HEK293T (cell line): Measurements from ENCODE around the gene STIL.
"Not testable (repeated sequence)": the region's sequence is repeated elsewhere in the genome, so short reads cannot be mapped to it uniquely, and the experiment has no call there.

Experiments
- CTCF ChIA-PET: fragments of 350-600 bp; formaldehyde crosslinking; extraction: SDS; loops from one replicate; lab custom pipeline; 2021; ENCODE audit warnings: antibody characterized with exemption, inconsistent platforms; lab: Yijun Ruan, JAX
- POLR2A ChIA-PET: fragments of 350-600 bp; formaldehyde crosslinking; extraction: SDS; loops from one replicate; lab custom pipeline; 2020; ENCODE audit warnings: antibody characterized with exemption, inconsistent platforms; lab: Yijun Ruan, JAX
- DNase-seq: peaks from one replicate; pipeline ENCODE4 v3.0.0; 2012; ENCODE audit warnings: mixed read lengths; ENCODE audit errors: extremely low spot score
- ARNT ChIP-seq: fragments of 450-650 bp; IDR thresholded peaks from 2 replicates; pipeline ENCODE4 v1.6.1; 2017; ENCODE audit warnings: mild to moderate bottlenecking
- BHLHE40 ChIP-seq: fragments of 450-650 bp; IDR thresholded peaks from 2 replicates; pipeline ENCODE4 v1.6.1; 2016; ENCODE audit warnings: mild to moderate bottlenecking, moderate library complexity, borderline replicate concordance
- CTBP1 ChIP-seq: fragments of 450-650 bp; IDR thresholded peaks from 2 replicates; pipeline ENCODE4 v1.6.1; 2016; ENCODE audit warnings: borderline replicate concordance
- ELF4 ChIP-seq: fragments of 450-650 bp; IDR thresholded peaks from 2 replicates; pipeline ENCODE4 v1.6.1; 2017; ENCODE audit warnings: antibody characterized with exemption
- FOXA1 ChIP-seq: fragments of 450-650 bp; IDR thresholded peaks from 2 replicates; pipeline ENCODE4 v1.6.1; 2016; ENCODE audit warnings: mild to moderate bottlenecking
- FOXK2 ChIP-seq: fragments of 450-650 bp; IDR thresholded peaks from 2 replicates; pipeline ENCODE4 v1.6.1; 2016; ENCODE audit warnings: mild to moderate bottlenecking
- FOXM1 ChIP-seq: fragments of 450-650 bp; IDR thresholded peaks from 2 replicates; pipeline ENCODE4 v1.6.1; 2017; ENCODE audit warnings: mild to moderate bottlenecking, borderline replicate concordance
- HDGF ChIP-seq: fragments of 450-650 bp; IDR thresholded peaks from 2 replicates; pipeline ENCODE4 v1.6.1; 2017; ENCODE audit warnings: antibody characterized with exemption, borderline replicate concordance
- L3MBTL2 ChIP-seq: fragments of 450-650 bp; conservative IDR thresholded peaks from 2 replicates; pipeline ENCODE4 v1.6.1; 2016; ENCODE audit warnings: mild to moderate bottlenecking
- LEF1 ChIP-seq: fragments of 450-650 bp; IDR thresholded peaks from 2 replicates; pipeline ENCODE4 v1.6.1; 2017; ENCODE audit warnings: mild to moderate bottlenecking, borderline replicate concordance
- NFRKB ChIP-seq: fragments of 450-650 bp; IDR thresholded peaks from 2 replicates; pipeline ENCODE4 v1.6.1; 2016; ENCODE audit warnings: mild to moderate bottlenecking, moderate library complexity
- SP1 ChIP-seq: fragments of 450-650 bp; IDR thresholded peaks from 2 replicates; pipeline ENCODE4 v1.6.1; 2017
- SUZ12 ChIP-seq: fragments of 450-650 bp; IDR thresholded peaks from 2 replicates; pipeline ENCODE4 v1.6.1; 2016; ENCODE audit warnings: mild to moderate bottlenecking
- TARDBP ChIP-seq: fragments of 450-650 bp; IDR thresholded peaks from 2 replicates; pipeline ENCODE4 v1.6.1; 2016
- ZNF384 ChIP-seq: fragments of 450-650 bp; IDR thresholded peaks from 2 replicates; pipeline ENCODE4 v1.6.1; 2016
- TF ChIP-seq, protein P1 (sequence below): fragments of 450-650 bp; IDR thresholded peaks from 2 replicates; pipeline ENCODE4 v1.6.1; 2016

STIL gene

DNA sequence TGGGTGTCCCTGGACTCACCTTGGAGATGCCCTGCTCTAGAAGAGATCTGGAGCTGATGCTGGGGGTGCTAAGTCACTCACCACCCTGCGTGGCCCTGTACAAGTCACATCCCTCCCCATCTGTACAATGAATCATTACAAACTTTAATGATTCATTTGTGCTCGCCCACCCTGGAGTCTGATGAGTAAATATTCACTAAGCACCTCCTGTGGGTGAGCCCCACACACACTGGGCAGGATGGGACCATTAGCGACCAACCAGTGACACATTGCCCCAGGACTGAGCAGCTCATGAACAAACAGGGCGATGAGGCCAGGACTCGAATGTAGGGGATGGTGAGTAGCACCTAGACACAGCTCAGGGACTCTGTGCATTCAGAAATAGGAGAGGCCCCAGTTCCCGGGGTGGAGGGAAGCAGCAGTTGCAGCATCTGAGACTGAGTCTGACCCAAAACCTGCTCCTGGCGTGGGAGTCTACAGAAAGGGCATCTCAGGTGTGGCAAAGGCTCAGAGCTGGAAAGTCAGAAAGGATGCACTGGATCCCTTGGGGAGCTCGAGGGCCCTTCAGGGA lies 106.1 kb downstream of the STIL start:
- TF ChIP-seq, protein P1, sequence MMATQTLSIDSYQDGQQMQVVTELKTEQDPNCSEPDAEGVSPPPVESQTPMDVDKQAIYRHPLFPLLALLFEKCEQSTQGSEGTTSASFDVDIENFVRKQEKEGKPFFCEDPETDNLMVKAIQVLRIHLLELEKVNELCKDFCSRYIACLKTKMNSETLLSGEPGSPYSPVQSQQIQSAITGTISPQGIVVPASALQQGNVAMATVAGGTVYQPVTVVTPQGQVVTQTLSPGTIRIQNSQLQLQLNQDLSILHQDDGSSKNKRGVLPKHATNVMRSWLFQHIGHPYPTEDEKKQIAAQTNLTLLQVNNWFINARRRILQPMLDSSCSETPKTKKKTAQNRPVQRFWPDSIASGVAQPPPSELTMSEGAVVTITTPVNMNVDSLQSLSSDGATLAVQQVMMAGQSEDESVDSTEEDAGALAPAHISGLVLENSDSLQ, result no peak
- TF ChIP-seq HDGF (no peak), BHLHE40 (no peak), SP1 (no peak), FOXK2 (no peak), SUZ12 (no peak), FOXA1 (no peak), CTBP1 (no peak), ZNF384 (no peak), L3MBTL2 (no peak), TARDBP (no peak), ELF4 (no peak), NFRKB (no peak)
- CTCF ChIA-PET, result interaction anchor here (0.6 to 1.3 kb wide), 2 partner anchors 14 to 35 kb away, joined by 3 read pairs; no protein-coding TSS in a partner anchor
- POLR2A ChIA-PET, result interaction anchor here (1.3 kb wide), 1 partner anchor 13 kb away, joined by 4 read pairs; no protein-coding TSS in a partner anchor
- DNase-seq, result no peak

GRCh38 chr1:47205918-47206317 lies 108.0 kb downstream of the STIL start:
- no peak for DNase-seq
- ChIA-PET CTCF (interaction anchor here (1.2 kb wide), 1 partner anchor 11 kb away, joined by 5 read pairs; no protein-coding TSS in a partner anchor), POLR2A (no interaction called here)
- TF ChIP-seq, protein P1, result no peak
- no peak for TF ChIP-seq FOXA1
- no peak for TF ChIP-seq BHLHE40
- TF ChIP-seq ARNT, result no peak
- TF ChIP-seq NFRKB, result no peak
- no peak for TF ChIP-seq FOXK2
- TF ChIP-seq LEF1, result no peak
- TF ChIP-seq TARDBP, result no peak
- TF ChIP-seq ELF4, result no peak
- TF ChIP-seq SUZ12, result no peak
- no peak for TF ChIP-seq SP1
- no peak for TF ChIP-seq HDGF
- no peak for TF ChIP-seq FOXM1
- no peak for TF ChIP-seq L3MBTL2

DNA sequence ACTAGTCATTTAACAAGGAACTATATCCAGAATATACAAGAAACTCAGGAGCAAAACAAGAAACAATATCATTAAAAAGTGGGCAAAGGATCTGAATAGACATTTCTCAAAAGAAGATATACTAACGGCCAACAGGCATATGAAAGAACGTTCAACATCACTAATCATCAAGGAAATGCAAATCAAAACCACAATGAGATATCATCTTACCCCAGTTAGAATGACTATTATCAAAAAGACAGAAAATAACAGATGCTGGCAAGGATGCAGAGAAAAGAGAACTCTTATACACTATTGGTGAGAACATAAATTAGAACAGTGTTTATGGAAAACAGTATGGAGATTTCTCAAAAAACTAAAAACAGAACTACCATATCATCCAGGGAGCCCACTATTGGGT lies 110.4 kb downstream of the STIL start:
- CTCF ChIA-PET, POLR2A ChIA-PET, DNase-seq: not testable (repeated sequence)

DNA sequence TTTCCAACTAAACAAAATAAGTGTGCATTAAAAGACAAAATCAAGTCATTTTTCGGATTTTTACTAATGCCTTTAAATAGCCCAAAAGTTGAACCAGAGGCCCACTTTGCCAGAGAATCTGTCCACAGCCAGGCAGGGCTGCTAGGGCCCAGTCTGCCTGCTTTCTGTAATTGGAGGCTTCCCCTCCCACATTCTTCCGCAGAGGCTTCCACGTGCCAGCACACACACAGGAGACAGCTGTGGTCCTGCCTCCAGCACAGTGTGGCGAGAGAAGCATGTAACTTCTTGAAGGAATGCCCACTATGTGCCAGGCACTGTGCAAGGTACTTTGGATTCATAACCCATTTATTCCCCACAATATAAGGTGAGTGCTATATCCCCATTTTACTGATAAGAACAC lies 112.8 kb downstream of the STIL start:
- no peak for DNase-seq
- ChIA-PET POLR2A (no interaction called here), CTCF (interaction anchor here (2.9 kb wide), 1 partner anchor 22 kb away, joined by 10 read pairs; no protein-coding TSS in a partner anchor)
- TF ChIP-seq ELF4, result no peak
- TF ChIP-seq NFRKB, result no peak
- TF ChIP-seq, protein P1, result no peak
